ENCODE data around the gene IQSEC1. TPM values are rescaled to one million over a fixed set of nuclear protein-coding genes. Genes with fewer than 3 reads are reported as not detected.

Gene IQSEC1
- total RNA-seq, 1 donor from 2014 or later = 41.7 TPM

DNA sequence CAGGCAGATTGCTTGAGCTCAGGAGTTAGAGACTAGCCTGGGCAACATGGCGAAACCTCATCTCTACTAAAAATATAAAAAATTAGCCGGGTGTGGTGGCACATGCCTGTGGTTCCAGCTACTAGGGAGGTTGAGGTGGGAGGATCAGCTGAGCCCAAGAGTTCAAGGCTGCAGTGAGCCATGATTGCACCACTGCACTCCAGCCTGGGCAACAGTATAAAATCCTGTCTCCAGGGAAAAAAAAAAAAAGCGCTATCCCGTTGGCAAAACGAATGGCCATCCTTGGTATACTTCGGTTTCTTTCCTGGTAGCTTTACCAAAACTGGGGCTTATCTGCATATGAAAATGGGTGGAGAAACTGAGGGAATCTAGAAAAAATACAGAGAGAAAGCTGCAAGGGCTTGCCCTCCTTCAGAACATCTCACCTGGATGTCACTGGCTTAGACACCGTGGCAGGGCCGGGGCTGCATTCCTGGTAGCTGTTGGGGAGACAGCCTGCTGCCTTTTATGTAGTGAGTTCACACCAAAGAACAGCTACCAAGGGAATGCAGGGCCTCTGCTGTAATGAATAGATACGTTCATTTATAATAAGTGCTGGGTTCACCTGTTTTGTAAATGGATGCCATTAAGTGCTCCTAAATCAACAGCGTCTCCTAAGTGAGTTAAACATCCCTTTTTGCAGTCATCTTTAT lies 96.0 kb downstream of the IQSEC1 start:
- Mint-ChIP-seq H3K27me3 (ENCODE audit: low read depth) (peaks cover 1% of the 10 kb centered on the region), H3K4me3 (no peak overlapping the region), H3K36me3 (no peaks in the 10 kb centered on the region), H3K4me1 (peaks cover 10% of the 10 kb centered on the region), H3K9me3 (no peaks in the 10 kb centered on the region), H3K27ac (no peak overlapping the region)
- no peak for DNase-seq (ENCODE audit: low spot score in 2 of 2, unreplicated experiment in 2 of 2)
- TF ChIP-seq, protein P1, sequence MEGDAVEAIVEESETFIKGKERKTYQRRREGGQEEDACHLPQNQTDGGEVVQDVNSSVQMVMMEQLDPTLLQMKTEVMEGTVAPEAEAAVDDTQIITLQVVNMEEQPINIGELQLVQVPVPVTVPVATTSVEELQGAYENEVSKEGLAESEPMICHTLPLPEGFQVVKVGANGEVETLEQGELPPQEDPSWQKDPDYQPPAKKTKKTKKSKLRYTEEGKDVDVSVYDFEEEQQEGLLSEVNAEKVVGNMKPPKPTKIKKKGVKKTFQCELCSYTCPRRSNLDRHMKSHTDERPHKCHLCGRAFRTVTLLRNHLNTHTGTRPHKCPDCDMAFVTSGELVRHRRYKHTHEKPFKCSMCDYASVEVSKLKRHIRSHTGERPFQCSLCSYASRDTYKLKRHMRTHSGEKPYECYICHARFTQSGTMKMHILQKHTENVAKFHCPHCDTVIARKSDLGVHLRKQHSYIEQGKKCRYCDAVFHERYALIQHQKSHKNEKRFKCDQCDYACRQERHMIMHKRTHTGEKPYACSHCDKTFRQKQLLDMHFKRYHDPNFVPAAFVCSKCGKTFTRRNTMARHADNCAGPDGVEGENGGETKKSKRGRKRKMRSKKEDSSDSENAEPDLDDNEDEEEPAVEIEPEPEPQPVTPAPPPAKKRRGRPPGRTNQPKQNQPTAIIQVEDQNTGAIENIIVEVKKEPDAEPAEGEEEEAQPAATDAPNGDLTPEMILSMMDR (IDR thresholded peaks at IDR 0.05; ENCODE audit: unreplicated experiment) = no peak

DNA sequence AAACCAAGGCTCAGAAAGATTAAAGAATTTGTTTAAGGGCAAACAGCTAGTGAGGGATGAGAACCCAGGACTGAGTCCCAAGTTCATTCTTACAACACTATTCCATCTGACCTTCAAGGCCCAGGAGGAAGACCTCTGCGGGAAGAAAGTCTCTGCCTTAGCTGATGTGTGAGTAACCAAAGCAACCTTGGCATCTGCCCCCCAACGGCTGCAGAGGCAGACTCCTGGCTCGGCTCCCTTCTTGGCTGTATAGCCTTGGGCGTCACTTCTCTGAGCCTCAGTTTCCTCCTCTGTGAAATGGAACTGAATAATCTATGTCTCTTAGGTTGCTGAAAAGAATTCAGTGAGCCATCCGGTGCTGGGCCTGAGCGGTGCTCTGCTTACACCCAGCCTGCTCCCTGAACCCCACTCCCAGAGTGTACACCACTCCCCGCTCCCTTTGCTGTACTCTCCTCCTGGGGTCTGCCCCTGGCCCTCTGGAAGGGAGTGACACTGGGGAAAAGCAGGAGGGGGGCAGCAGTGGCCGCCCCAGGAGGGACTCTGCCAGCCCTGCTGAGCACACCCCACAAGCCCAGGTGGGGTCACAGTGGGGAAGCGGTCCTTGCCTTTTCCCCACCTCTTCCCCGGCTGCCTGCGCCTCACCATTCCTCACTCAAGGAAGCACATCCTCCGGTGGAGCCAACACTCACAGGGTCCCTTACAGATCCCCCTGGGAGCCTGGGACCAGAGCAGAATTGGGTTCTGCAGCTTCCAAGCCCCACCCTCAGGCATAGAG lies 97.3 kb downstream of the IQSEC1 start:
- peaks cover 10% of the 10 kb centered on the region for H3K4me1 Mint-ChIP-seq
- no peaks in the 10 kb centered on the region for H3K36me3 Mint-ChIP-seq

DNA sequence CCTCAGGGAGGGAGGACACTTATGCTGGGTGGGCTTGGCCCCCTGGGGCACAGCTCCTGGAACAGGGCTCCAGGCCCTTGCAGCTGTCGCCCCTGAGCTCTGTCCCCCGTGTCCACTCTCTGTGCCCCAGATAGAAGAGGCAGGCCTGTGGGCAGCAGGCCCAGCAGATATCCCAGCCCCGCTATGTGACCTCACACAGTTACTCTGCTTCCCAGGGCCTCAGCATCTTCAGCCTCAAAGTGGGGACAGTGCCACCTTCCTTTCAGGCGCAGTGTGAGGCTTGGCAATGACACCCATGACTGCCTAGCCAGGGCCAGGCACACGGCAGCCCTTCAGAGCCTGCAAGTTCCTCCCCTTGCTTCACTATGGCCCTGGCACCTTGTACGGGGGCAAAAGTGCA lies 98.4 kb downstream of the IQSEC1 start:
- Mint-ChIP-seq H3K9me3 (no peaks in the 10 kb centered on the region), H3K4me1 (peaks cover 13% of the 10 kb centered on the region), H3K27me3 (ENCODE audit: low read depth) (peaks cover 1% of the 10 kb centered on the region), H3K4me3 (no peak overlapping the region), H3K36me3 (no peaks in the 10 kb centered on the region), H3K27ac (no peak overlapping the region)
- TF ChIP-seq, protein P1 (IDR thresholded peaks at IDR 0.05; ENCODE audit: unreplicated experiment) = no peak
- DNase-seq (ENCODE audit: low spot score in 2 of 2, unreplicated experiment in 2 of 2) = no peak

More for the DNA sequence above, 97.3 kb downstream of the IQSEC1 start:
- Mint-ChIP-seq H3K9me3 (no peaks in the 10 kb centered on the region), H3K4me3 (no peak overlapping the region), H3K27ac (no peak overlapping the region), H3K27me3 (ENCODE audit: low read depth) (peaks cover 1% of the 10 kb centered on the region)
- DNase-seq (ENCODE audit: low spot score in 2 of 2, unreplicated experiment in 2 of 2) = no peak
- TF ChIP-seq, protein P1 (IDR thresholded peaks at IDR 0.05; ENCODE audit: unreplicated experiment) = no peak

DNA sequence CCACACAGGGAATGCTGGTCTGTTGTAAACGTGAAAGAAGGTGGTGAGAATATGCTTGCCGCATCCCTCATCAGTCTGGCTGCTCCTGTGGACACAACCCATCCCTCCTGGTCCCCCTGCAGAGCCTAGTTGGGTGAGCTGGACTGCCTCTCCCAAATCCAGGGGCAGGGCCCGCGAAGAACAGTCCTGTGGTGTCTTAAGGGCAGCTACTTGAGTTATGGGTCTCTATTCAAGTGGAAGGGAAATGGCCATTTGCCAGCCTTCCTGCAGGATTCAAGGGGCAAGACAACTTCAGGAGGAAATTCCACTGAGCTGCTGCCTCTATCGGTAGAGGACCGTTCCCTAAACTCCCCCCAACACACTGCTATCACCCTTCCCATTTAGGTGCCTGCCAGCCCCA lies 98.9 kb downstream of the IQSEC1 start:
- no peak overlapping the region for H3K4me3 Mint-ChIP-seq

DNA sequence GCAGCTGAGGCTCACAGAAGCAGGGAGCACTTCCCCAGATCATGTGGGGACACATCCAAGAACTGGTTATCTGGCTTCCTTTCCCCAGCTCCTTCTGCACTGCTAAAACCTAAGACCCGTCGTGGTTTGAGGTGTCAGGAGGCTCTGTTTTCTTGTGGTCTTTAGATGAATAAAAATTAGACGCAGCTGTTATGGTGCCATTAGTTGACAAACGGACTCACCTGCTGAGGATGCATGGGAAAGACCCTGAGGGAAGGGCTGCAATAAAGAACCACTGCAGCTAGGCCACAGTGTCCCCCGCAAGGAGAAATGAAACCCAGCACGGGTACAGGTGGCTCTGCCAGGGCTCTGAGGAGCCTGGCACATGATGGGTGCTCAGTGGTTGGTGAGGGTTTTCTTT lies 99.4 kb downstream of the IQSEC1 start:
- Mint-ChIP-seq H3K4me3 (no peak overlapping the region), H3K36me3 (no peaks in the 10 kb centered on the region), H3K9me3 (no peaks in the 10 kb centered on the region), H3K27me3 (ENCODE audit: low read depth) (peaks cover 1% of the 10 kb centered on the region), H3K4me1 (peaks cover 16% of the 10 kb centered on the region), H3K27ac (no peak overlapping the region)
- TF ChIP-seq, protein P1 (IDR thresholded peaks at IDR 0.05; ENCODE audit: unreplicated experiment) = no peak
- no peak for DNase-seq (ENCODE audit: low spot score in 2 of 2, unreplicated experiment in 2 of 2)

More for the DNA sequence above, 98.9 kb downstream of the IQSEC1 start:
- no peak for DNase-seq (ENCODE audit: low spot score in 2 of 2, unreplicated experiment in 2 of 2)
- H3K4me1 Mint-ChIP-seq = peaks cover 14% of the 10 kb centered on the region
- no peaks in the 10 kb centered on the region for H3K9me3 Mint-ChIP-seq
- no peaks in the 10 kb centered on the region for H3K36me3 Mint-ChIP-seq
- TF ChIP-seq, protein P1 (IDR thresholded peaks at IDR 0.05; ENCODE audit: unreplicated experiment) = no peak
- no peak overlapping the region for H3K27ac Mint-ChIP-seq
- peaks cover 1% of the 10 kb centered on the region for H3K27me3 Mint-ChIP-seq (ENCODE audit: low read depth)

Measured in mesothelial cell of epicardium (in vitro differentiated cells).